Measurements from ENCODE around the gene RANGAP1. TPM values are rescaled to one million over a fixed set of nuclear protein-coding genes. Genes with fewer than 3 reads are reported as not detected.
A peak's percentile ranks its signal among the peaks of the same experiment; 100 is the strongest.
"Not testable (repeated sequence)": the region's sequence is repeated elsewhere in the genome, so short reads cannot be mapped to it uniquely, and the experiment has no call there.

RANGAP1 gene
- total and polyA plus RNA-seq, 3 experiments from 2014 or later, result 26.9 to 182 (median 170) TPM

- H3K4me1 ChIP-seq (ENCODE audit: insufficient read depth, low read length), result no peaks in the 10 kb centered on the region
- DNase-seq, result no peak
- H3K36me3 ChIP-seq (ENCODE audit: insufficient read depth, low read length), result peaks cover 67% of the 10 kb centered on the region
- H3K27ac ChIP-seq (ENCODE audit: low read depth, low read length), result no peak overlapping the region
- peaks cover 0 to 92% (median 5%) of the 10 kb centered on the region in 3 donors for H3K36me3 Mint-ChIP-seq
- CTCF ChIA-PET, result no interaction called here
- H3K4me1 Mint-ChIP-seq, result peaks cover 0 to 4% (median 0%) of the 10 kb centered on the region in 3 donors
- H3K27ac Mint-ChIP-seq, result peak overlapping the region in 1 of 8 donors; percentile 61
- POLR2A ChIA-PET, result no interaction called here
- no peak overlapping the region for H3K4me3 ChIP-seq (ENCODE audit: low read length)
- H3K4me3 Mint-ChIP-seq, result no peak overlapping the region
- H3K27me3 ChIP-seq (ENCODE audit: insufficient read depth, low read length, poor library complexity, severe bottlenecking), result no peaks in the 10 kb centered on the region
- H3K9me3 Mint-ChIP-seq, result no peaks in the 10 kb centered on the region
- no peaks in the 10 kb centered on the region for H3K9me3 ChIP-seq (ENCODE audit: low read length)
- H3K27me3 Mint-ChIP-seq, result no peaks in the 10 kb centered on the region
These were observed 22.3 kb downstream of the RANGAP1 start for GRCh38 chr22:41263704-41264103.

- no peak overlapping the region for H3K4me3 Mint-ChIP-seq
- H3K36me3 Mint-ChIP-seq, result peaks cover 0 to 92% (median 5%) of the 10 kb centered on the region in 3 donors
- H3K4me1 ChIP-seq (ENCODE audit: insufficient read depth, low read length), result no peaks in the 10 kb centered on the region
- no peak overlapping the region for H3K27ac ChIP-seq (ENCODE audit: low read depth, low read length)
- POLR2A ChIA-PET, result no interaction called here
- no peak overlapping the region for H3K4me3 ChIP-seq (ENCODE audit: low read length)
- peaks cover 0 to 4% (median 0%) of the 10 kb centered on the region in 3 donors for H3K4me1 Mint-ChIP-seq
- CTCF ChIA-PET, result interaction anchor here (1.1 to 2.0 kb wide), 2 partner anchors 10 to 24 kb away, joined by 4 to 7 read pairs; no protein-coding TSS in a partner anchor
- H3K36me3 ChIP-seq (ENCODE audit: insufficient read depth, low read length), result peaks cover 68% of the 10 kb centered on the region
- no peaks in the 10 kb centered on the region for H3K27me3 ChIP-seq (ENCODE audit: insufficient read depth, low read length, poor library complexity, severe bottlenecking)
- no peaks in the 10 kb centered on the region for H3K9me3 ChIP-seq (ENCODE audit: low read length)
- no peak overlapping the region for H3K27ac Mint-ChIP-seq
- H3K27me3 Mint-ChIP-seq, result no peaks in the 10 kb centered on the region
- H3K9me3 Mint-ChIP-seq, result no peaks in the 10 kb centered on the region
- DNase-seq, result no peak
These were observed 23.7 kb downstream of the RANGAP1 start for GRCh38 chr22:41262250-41262765.

- no peak overlapping the region for H3K27ac Mint-ChIP-seq
- no peaks in the 10 kb centered on the region for H3K27me3 Mint-ChIP-seq
- H3K4me3 Mint-ChIP-seq, result no peak overlapping the region
- peaks cover 0 to 4% (median 0%) of the 10 kb centered on the region in 3 donors for H3K4me1 Mint-ChIP-seq
- H3K4me3 ChIP-seq (ENCODE audit: low read length), result no peak overlapping the region
- peaks cover 69% of the 10 kb centered on the region for H3K36me3 ChIP-seq (ENCODE audit: insufficient read depth, low read length)
- H3K9me3 ChIP-seq (ENCODE audit: low read length), result no peaks in the 10 kb centered on the region
- H3K27ac ChIP-seq (ENCODE audit: low read depth, low read length), result no peak overlapping the region
- no peaks in the 10 kb centered on the region for H3K27me3 ChIP-seq (ENCODE audit: insufficient read depth, low read length, poor library complexity, severe bottlenecking)
- ChIA-PET CTCF (interaction anchor here (1.1 to 2.0 kb wide), 2 partner anchors 9 to 24 kb away, joined by 4 to 7 read pairs; no protein-coding TSS in a partner anchor), POLR2A (no interaction called here)
- no peaks in the 10 kb centered on the region for H3K9me3 Mint-ChIP-seq
- peaks cover 0 to 93% (median 5%) of the 10 kb centered on the region in 3 donors for H3K36me3 Mint-ChIP-seq
- no peaks in the 10 kb centered on the region for H3K4me1 ChIP-seq (ENCODE audit: insufficient read depth, low read length)
- DNase-seq, result no peak
These were observed 24.3 kb downstream of the RANGAP1 start for GRCh38 chr22:41261541-41262249.

- Histone ChIP-seq H3K4me1 (ENCODE audit: insufficient read depth, low read length) (no peaks in the 10 kb centered on the region), H3K9me3 (ENCODE audit: low read length) (no peaks in the 10 kb centered on the region), H3K36me3 (ENCODE audit: insufficient read depth, low read length) (peaks cover 77% of the 10 kb centered on the region), H3K4me3 (ENCODE audit: low read length) (no peak overlapping the region), H3K27ac (ENCODE audit: low read depth, low read length) (no peak overlapping the region), H3K27me3 (ENCODE audit: insufficient read depth, low read length, poor library complexity, severe bottlenecking) (no peaks in the 10 kb centered on the region)
- CTCF ChIA-PET, result no interaction called here
- H3K4me1 Mint-ChIP-seq, result no peaks in the 10 kb centered on the region
- no peaks in the 10 kb centered on the region for H3K9me3 Mint-ChIP-seq
- H3K27me3 Mint-ChIP-seq, result no peaks in the 10 kb centered on the region
- H3K27ac Mint-ChIP-seq, result peak overlapping the region in 1 of 8 donors; percentile 82
- DNase-seq, result no peak
- peaks cover 0 to 94% (median 5%) of the 10 kb centered on the region in 3 donors for H3K36me3 Mint-ChIP-seq
- no peak overlapping the region for H3K4me3 Mint-ChIP-seq
- POLR2A ChIA-PET, result no interaction called here
These were observed 25.1 kb downstream of the RANGAP1 start for GRCh38 chr22:41260871-41261270.

GRCh38 chr22:41259756-41260155 lies 26.2 kb downstream of the RANGAP1 start:
- POLR2A ChIA-PET, result interaction anchor here (0.7 kb wide), 1 partner anchor 17 kb away, joined by 6 read pairs; no protein-coding TSS in a partner anchor
- not testable (repeated sequence) for H3K4me3 ChIP-seq (ENCODE audit: low read length); H3K27me3 ChIP-seq (ENCODE audit: insufficient read depth, low read length, poor library complexity, severe bottlenecking); H3K9me3 Mint-ChIP-seq; H3K9me3 ChIP-seq (ENCODE audit: low read length); H3K27ac Mint-ChIP-seq; H3K4me1 Mint-ChIP-seq; H3K27ac ChIP-seq (ENCODE audit: low read depth, low read length); H3K4me1 ChIP-seq (ENCODE audit: insufficient read depth, low read length); H3K4me3 Mint-ChIP-seq; DNase-seq; H3K27me3 Mint-ChIP-seq
- peaks cover 0 to 95% (median 3%) of the 10 kb centered on the region in 3 donors for H3K36me3 Mint-ChIP-seq
- CTCF ChIA-PET, result interaction anchor here (0.6 kb wide), 1 partner anchor 11 kb away, joined by 3 read pairs; no protein-coding TSS in a partner anchor
- H3K36me3 ChIP-seq (ENCODE audit: insufficient read depth, low read length), result peaks cover 68% of the 10 kb centered on the region

GRCh38 chr22:41257696-41258095 lies 28.3 kb downstream of the RANGAP1 start:
- no peaks in the 10 kb centered on the region for H3K4me1 ChIP-seq (ENCODE audit: insufficient read depth, low read length)
- peak overlapping the region in 1 of 8 donors; percentile 64 for H3K27ac Mint-ChIP-seq
- no peaks in the 10 kb centered on the region for H3K4me1 Mint-ChIP-seq
- no peak overlapping the region for H3K27ac ChIP-seq (ENCODE audit: low read depth, low read length)
- no peaks in the 10 kb centered on the region for H3K27me3 Mint-ChIP-seq
- peaks cover 66% of the 10 kb centered on the region for H3K36me3 ChIP-seq (ENCODE audit: insufficient read depth, low read length)
- H3K36me3 Mint-ChIP-seq, result peaks cover 3 to 94% (median 4%) of the 10 kb centered on the region in 3 donors
- POLR2A ChIA-PET, result no interaction called here
- H3K9me3 ChIP-seq (ENCODE audit: low read length), result no peaks in the 10 kb centered on the region
- CTCF ChIA-PET, result interaction anchor here (2.6 kb wide), 1 partner anchor 20 kb away, joined by 9 read pairs; no protein-coding TSS in a partner anchor
- no peak overlapping the region for H3K4me3 Mint-ChIP-seq
- H3K9me3 Mint-ChIP-seq, result no peaks in the 10 kb centered on the region
- no peak overlapping the region for H3K4me3 ChIP-seq (ENCODE audit: low read length)
- H3K27me3 ChIP-seq (ENCODE audit: insufficient read depth, low read length, poor library complexity, severe bottlenecking), result no peaks in the 10 kb centered on the region
- DNase-seq, result no peak

GRCh38 chr22:41256254-41257253 lies 29.4 kb downstream of the RANGAP1 start:
- Mint-ChIP-seq H3K4me3 (no peak overlapping the region), H3K36me3 (peaks cover 4 to 93% (median 5%) of the 10 kb centered on the region in 3 donors), H3K27me3 (no peaks in the 10 kb centered on the region), H3K4me1 (no peaks in the 10 kb centered on the region), H3K27ac (peak overlapping the region in 1 of 8 donors; percentile 63), H3K9me3 (no peaks in the 10 kb centered on the region)
- CTCF ChIA-PET, result interaction anchor here (2.6 kb wide), 1 partner anchor 19 kb away, joined by 9 read pairs; no protein-coding TSS in a partner anchor
- Histone ChIP-seq H3K9me3 (ENCODE audit: low read length) (no peaks in the 10 kb centered on the region), H3K36me3 (ENCODE audit: insufficient read depth, low read length) (peaks cover 55% of the 10 kb centered on the region), H3K27me3 (ENCODE audit: insufficient read depth, low read length, poor library complexity, severe bottlenecking) (no peaks in the 10 kb centered on the region), H3K4me1 (ENCODE audit: insufficient read depth, low read length) (no peaks in the 10 kb centered on the region), H3K4me3 (ENCODE audit: low read length) (no peak overlapping the region), H3K27ac (ENCODE audit: low read depth, low read length) (no peak overlapping the region)
- no peak for DNase-seq
- POLR2A ChIA-PET, result no interaction called here

Data from CD8-positive, alpha-beta memory T cell (primary cell).